DMS114 treated with DMSO at 0.1 percent for 48 hours (cell line): ENCODE data around the gene DNAJB1.
"Not testable (repeated sequence)": the region's sequence is repeated elsewhere in the genome, so short reads cannot be mapped to it uniquely, and the experiment has no call there.

Source experiments
- DNase-seq: peaks from one replicate; lab custom pipeline; 2025; ENCODE audit not compliant: unreplicated experiment; lab: John Stamatoyannopoulos, UW

DNAJB1 gene

GRCh38 chr19:14517840-14518505 is at the start of gene DNAJB1:
Gene DNAJB1, minus strand, starts transcription at chr19:14518397. Its CDS starts 48 bp downstream, at chr19:14518349.
- no peak for DNase-seq

GRCh38 chr19:14567079-14567478 is 48.9 kb upstream of the DNAJB1 start:
- no peak for DNase-seq

GRCh38 chr19:14566712-14567077 is 48.5 kb upstream of the DNAJB1 start:
- DNase-seq = no peak

GRCh38 chr19:14565765-14566711 is 47.8 kb upstream of the DNAJB1 start:
- DNase-seq = no peak

- no peak for DNase-seq
Observed at GRCh38 chr19:14565298-14565679, 47.1 kb upstream of the DNAJB1 start.

GRCh38 chr19:14564652-14565297 is 46.6 kb upstream of the DNAJB1 start:
- not testable (repeated sequence) for DNase-seq

GRCh38 chr19:14563989-14564651 is 45.9 kb upstream of the DNAJB1 start:
- no peak for DNase-seq

- no peak for DNase-seq
Observed at GRCh38 chr19:14563590-14563926, 45.4 kb upstream of the DNAJB1 start.

GRCh38 chr19:14562660-14563589 is 44.7 kb upstream of the DNAJB1 start:
- DNase-seq = no peak

GRCh38 chr19:14561847-14562351 is 43.7 kb upstream of the DNAJB1 start:
- DNase-seq = no peak

- no peak for DNase-seq
Observed at GRCh38 chr19:14561249-14561648, 43.1 kb upstream of the DNAJB1 start.

- no peak for DNase-seq
Observed at GRCh38 chr19:14560776-14561108, 42.5 kb upstream of the DNAJB1 start.

- no peak for DNase-seq
Observed at GRCh38 chr19:14559916-14560775, 41.9 kb upstream of the DNAJB1 start.

- DNase-seq = no peak
Observed at GRCh38 chr19:14558370-14559066, 40.3 kb upstream of the DNAJB1 start.

- peak; percentile 12 for DNase-seq
Observed at GRCh38 chr19:14556662-14557188, 38.5 kb upstream of the DNAJB1 start.

GRCh38 chr19:14555918-14556661 is 37.9 kb upstream of the DNAJB1 start:
- no peak for DNase-seq

- DNase-seq = no peak
Observed at GRCh38 chr19:14554382-14554812, 36.2 kb upstream of the DNAJB1 start.

GRCh38 chr19:14553939-14554243 is 35.7 kb upstream of the DNAJB1 start:
- DNase-seq = no peak
